Measurements from ENCODE around the gene WNK4. TPM values are rescaled to one million over a fixed set of nuclear protein-coding genes. Genes with fewer than 3 reads are reported as not detected.
"Not testable (repeated sequence)": the region's sequence is repeated elsewhere in the genome, so short reads cannot be mapped to it uniquely, and the experiment has no call there.

Gene WNK4
- not detected for total RNA-seq
- long read RNA-seq: 0 reads

GRCh38 chr17:42779936-42780850 lies at the start of gene WNK4:
Gene WNK4, plus strand, starts transcription at chr17:42780610. Its CDS starts 89 bp downstream, at chr17:42780699.
- intact Hi-C loops (cut with micrococcal nuclease): no loop called here
- ATAC-seq: peak; percentile 57
- no peak for DNase-seq

DNA sequence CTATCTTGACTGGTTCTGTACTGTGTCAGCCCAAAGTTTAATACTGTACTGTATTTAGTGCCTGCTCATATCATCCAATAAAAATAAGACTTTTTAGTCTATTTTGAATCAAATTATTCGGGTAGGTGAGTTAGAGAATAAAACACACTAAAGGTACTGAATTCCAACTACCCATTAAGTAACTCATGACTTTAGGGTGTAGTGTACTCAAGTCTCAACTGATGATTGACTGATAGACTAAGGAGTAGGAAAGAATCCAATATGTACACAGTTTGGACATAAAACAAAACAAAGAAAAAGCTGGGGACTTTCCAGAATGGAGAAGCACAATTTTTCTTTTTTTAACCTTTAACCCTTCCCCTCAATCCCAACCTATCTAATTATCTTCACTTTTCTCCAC lies 39.7 kb upstream of the WNK4 start:
- DNase-seq: no peak
- intact Hi-C loops (cut with micrococcal nuclease): no loop called here
- no peak for ATAC-seq

DNA sequence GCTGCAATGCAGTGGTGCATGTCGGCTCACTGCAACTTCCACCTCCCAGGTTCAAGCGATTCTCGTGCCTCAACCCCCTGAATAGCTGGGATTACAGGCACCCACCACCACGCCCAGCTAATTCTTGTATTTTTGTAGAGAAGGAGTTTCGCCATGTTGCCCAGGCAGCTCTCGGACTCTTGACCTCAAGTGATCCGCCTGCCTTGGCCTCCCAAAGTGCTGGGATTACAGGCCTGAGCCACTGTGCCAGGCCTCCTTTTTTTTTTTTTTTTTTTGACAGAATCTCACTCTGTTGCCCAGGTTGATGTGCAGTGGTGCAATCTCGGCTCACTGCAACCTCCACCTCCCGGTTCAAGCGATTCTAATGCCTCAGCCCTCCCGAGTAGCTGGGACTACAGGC lies 37.5 kb upstream of the WNK4 start:
- intact Hi-C loops (cut with micrococcal nuclease); DNase-seq; ATAC-seq: not testable (repeated sequence)

GRCh38 chr17:42743595-42744282 lies 36.7 kb upstream of the WNK4 start:
- intact Hi-C loops (cut with micrococcal nuclease): no loop called here
- no peak for ATAC-seq
- DNase-seq: no peak

- peak; percentile 92 for ATAC-seq
- intact Hi-C loops (cut with micrococcal nuclease): no loop called here
- DNase-seq: peak; percentile 89
Measured at GRCh38 chr17:42744283-42744805, 36.1 kb upstream of the WNK4 start.

DNA sequence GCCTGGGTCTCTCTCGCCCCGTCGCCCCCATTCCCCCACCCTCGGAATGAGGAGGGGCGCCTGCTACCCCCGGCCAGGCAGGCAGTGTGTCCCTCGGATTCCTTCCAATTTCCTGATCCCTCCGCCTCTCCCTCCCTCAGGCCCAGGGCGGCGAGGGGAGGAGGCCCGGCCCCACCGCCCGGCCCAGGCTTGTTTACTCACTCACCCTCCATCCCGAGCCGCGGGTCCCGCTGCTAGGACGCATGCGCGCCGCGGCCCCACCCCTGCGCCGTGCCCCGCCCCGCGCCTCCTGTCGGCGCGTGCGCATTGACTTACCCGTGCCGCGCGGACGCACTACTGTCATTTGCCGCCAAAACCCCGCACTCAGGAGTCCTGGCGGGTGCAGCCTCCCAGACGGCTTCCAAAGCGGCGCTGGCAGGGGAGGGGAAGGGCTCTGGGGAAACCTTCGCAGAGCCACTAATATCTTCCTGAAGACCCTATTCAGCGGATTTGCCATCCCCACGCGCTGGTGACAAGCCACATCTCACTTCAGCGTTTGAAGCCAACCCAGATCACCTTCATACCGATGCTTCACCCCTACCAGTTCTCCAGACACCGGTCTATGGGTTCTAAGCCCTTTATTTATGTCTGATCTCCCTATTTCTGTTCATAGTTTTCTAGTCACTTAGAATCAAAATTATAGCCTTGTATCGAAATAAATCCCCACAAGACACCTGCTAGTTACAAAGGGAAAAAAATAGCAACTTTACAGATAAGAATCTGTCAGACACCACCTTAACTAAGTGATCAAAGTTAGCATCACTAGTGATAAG lies 35.4 kb upstream of the WNK4 start, which contains the start of gene EZH1:
TSS of gene EZH1 (minus strand) at position 235 of the 812 bp plus-strand sequence. CDS start 16,099 bp downstream, outside the sequence.
- intact Hi-C loops (cut with micrococcal nuclease): no loop called here
- DNase-seq (peak; percentile 95), ATAC-seq (peak; percentile 97)

GRCh38 chr17:42748202-42748907 lies 32.1 kb upstream of the WNK4 start:
- DNase-seq: no peak
- intact Hi-C loops (cut with micrococcal nuclease): no loop called here
- ATAC-seq: no peak

DNA sequence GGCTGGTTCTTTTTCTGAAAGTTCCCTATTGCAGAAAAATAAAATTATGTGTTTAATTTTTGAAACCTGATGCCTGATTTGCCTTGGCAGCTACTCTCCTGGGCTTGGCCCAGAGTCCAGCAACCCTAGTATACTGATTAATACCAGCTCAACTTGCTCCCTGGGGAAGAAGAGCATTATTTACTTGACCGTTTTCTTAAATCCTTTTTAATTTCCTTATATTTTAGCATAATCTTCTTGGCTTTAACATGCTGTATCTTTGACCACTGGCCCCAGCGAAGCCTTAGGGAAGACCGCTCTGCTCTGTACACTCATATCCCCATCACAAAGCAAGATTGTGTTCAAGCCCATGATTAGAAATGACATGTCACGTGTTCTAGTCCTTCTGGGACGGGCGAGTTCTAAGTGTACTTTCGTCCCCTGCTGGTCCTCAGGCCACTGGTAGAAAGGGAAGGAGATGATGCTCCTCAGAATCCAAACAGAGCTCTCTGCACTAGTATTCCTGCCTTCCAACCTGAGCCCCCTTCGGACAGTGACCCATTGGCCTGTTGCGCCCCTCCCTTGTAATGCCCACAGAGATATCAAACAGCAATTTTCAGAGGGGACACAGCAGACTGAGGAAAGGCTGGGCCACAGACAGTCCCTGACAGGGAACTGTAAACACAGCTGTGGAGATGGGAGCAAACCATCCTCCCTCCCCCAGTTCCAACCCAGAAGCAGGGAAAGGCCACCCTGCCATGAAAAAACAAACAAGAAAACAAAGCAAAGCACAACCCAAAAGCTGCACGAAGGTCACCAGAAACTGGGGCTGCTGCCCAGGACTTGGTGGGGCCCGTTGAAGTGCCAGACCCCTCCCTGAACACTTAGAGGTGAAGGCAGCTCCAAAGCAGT lies 31.3 kb upstream of the WNK4 start:
- intact Hi-C loops (cut with micrococcal nuclease): no loop called here
- ATAC-seq (no peak), DNase-seq (no peak)

GRCh38 chr17:42750739-42751344 lies 29.6 kb upstream of the WNK4 start:
- intact Hi-C loops (cut with micrococcal nuclease): no loop called here
- ATAC-seq: peak; percentile 27
- DNase-seq: no peak

DNA sequence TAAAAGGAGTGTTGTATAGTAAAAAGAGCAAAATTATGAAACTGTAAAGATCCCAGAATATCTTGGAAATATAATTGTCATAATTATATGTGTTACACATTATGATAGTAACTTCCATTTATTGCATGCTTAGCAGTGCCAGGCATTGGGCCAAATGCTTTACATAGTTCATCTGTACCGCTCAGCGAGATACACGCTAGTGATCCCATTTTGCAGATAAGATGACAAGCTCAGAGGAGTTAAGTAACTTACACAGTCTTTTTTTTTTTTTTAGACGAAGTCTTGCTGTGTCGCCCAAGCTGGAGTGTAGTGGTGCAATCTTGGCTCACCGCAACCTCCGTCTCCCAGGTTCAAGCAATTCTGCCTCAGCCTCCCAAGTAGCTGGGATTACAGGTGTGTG lies 28.8 kb upstream of the WNK4 start:
- ATAC-seq (no peak), DNase-seq (no peak)
- intact Hi-C loops (cut with micrococcal nuclease): no loop called here

DNA sequence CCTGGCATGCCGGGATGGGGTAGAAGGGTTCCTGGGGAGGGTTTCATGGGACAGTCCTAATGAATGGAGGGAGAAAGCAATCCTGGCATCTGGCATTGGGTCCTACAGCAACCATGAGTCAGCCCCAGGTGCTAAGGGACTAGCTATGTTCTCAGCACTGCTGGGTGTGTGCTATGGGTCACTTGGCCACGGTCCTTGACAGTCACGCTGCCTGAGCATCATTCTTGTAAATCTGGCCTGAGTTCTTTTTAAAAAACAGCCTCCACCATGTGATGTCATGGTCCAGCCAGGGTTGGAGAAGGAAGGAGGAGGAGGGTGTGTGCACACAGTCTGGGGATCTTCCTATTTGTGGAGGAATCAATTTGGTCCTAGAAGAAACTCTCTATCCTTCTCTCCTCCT lies 25.6 kb upstream of the WNK4 start:
- DNase-seq: peak; percentile 47
- intact Hi-C loops (cut with micrococcal nuclease): no loop called here
- peak; percentile 88 for ATAC-seq

- ATAC-seq (no peak), DNase-seq (no peak)
- intact Hi-C loops (cut with micrococcal nuclease): no loop called here
Measured at GRCh38 chr17:42759982-42760651, 20.3 kb upstream of the WNK4 start.

- intact Hi-C loops (cut with micrococcal nuclease): no loop called here
- DNase-seq (peak; percentile 60), ATAC-seq (peak; percentile 57)
Measured at GRCh38 chr17:42760652-42761581, 19.5 kb upstream of the WNK4 start, which contains the start of gene RAMP2. Gene RAMP2, plus strand, starts transcription at chr17:42761227. Its CDS starts 35 bp downstream, at chr17:42761262.

DNA sequence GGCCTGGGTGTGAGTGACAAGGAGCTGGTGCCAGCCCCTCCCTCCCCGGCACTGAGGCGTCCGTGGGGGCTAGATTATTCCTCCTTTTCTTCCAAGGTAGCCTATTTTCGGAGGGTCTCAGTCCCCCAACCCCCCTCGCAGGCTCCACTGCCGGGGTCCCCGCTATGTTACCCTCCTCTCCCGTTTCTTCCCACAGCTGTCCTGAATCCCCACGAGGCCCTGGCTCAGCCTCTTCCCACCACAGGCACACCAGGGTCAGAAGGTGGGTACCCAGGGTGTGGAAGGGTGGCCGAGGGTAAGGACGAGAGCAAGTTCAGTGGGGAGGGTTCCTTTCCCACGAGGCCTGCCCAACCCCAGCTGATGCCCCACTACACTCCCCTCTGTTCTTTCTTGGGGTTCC lies 18.8 kb upstream of the WNK4 start:
- DNase-seq (no peak), ATAC-seq (no peak)
- intact Hi-C loops (cut with micrococcal nuclease): no loop called here

- intact Hi-C loops (cut with micrococcal nuclease): no loop called here
- DNase-seq: no peak
- no peak for ATAC-seq
Measured at GRCh38 chr17:42766124-42766523, 14.3 kb upstream of the WNK4 start.

GRCh38 chr17:42767512-42767911 lies 12.9 kb upstream of the WNK4 start:
- intact Hi-C loops (cut with micrococcal nuclease): no loop called here
- no peak for ATAC-seq

More at GRCh38 chr17:42767512-42767911, 12.9 kb upstream of the WNK4 start:
- no peak for DNase-seq
